ENCODE data around the gene VPS54. TPM values are rescaled to one million over a fixed set of nuclear protein-coding genes. Genes with fewer than 3 reads are reported as not detected.

Gene VPS54
- total RNA-seq, 6 donors from 2014 or later, result 10.3 to 43.7 (median 21.7) TPM

GRCh38 chr2:64063454-64063853 is 44.2 kb upstream of the VPS54 start:
- no peak for ATAC-seq (ENCODE audit: low FRiP score in 2 of 2)
- Histone ChIP-seq H3K27me3 (no peaks in the 10 kb centered on the region), H3K36me3 (no peaks in the 10 kb centered on the region), H3K27ac (peak overlapping the region; percentile 55 to 83 (median 75)), H3K9me3 (no peaks in the 10 kb centered on the region), H3K4me1 (peaks cover 12 to 29% (median 17%) of the 10 kb centered on the region in 4 donors), H3K4me3 (no peak overlapping the region)
- 75 to 85% methylated on average over 3 of the region's 3 CpGs for WGBS, 2 donors
- TF ChIP-seq POLR2AphosphoS5 (IDR thresholded peaks at IDR 0.05), result no peak
- TF ChIP-seq POLR2A (IDR thresholded peaks at IDR 0.05), result no peak
- no peak for TF ChIP-seq EP300 (IDR thresholded peaks at IDR 0.05)
- no peak for TF ChIP-seq CTCF (IDR thresholded peaks at IDR 0.05)
- DNase-seq, result no peak

DNA sequence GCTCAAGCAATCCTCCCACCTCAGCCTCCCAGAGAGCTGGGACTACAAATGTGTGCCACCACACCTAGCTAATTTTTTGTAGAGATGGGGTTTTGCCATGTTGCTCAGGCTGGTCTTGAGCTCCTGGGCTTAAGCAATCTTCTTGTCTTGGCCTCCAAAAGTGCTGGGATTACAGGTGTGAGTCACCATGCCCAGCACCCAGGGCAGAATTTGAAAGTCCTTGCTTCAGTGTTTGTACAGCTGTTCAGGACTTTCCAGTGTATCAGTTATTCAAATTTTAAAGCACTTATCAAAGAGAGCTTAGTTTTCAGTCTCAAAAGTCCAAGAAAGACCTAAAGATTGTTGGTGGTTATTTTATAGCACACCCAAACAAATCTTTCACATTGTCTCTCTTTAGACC is 43.6 kb upstream of the VPS54 start:
- peak overlapping the region in 3 of 4 donors; percentile 42 to 82 (median 55) for H3K27ac ChIP-seq
- H3K36me3 ChIP-seq, result no peaks in the 10 kb centered on the region
- no peak for TF ChIP-seq CTCF (IDR thresholded peaks at IDR 0.05)
- TF ChIP-seq EP300 (IDR thresholded peaks at IDR 0.05), result peak in 1 of 4 donors; percentile 62
- no peak for TF ChIP-seq POLR2A (IDR thresholded peaks at IDR 0.05)
- TF ChIP-seq POLR2AphosphoS5 (IDR thresholded peaks at IDR 0.05), result peak in 1 of 2 donors; percentile 25
- peaks cover 12 to 29% (median 17%) of the 10 kb centered on the region in 4 donors for H3K4me1 ChIP-seq
- H3K9me3 ChIP-seq, result no peaks in the 10 kb centered on the region
- H3K27me3 ChIP-seq, result no peaks in the 10 kb centered on the region
- H3K4me3 ChIP-seq, result no peak overlapping the region
- ATAC-seq (ENCODE audit: low FRiP score in 2 of 2) (peak in 1 of 2 donors; percentile 52), DNase-seq (peak in 1 of 2 donors; percentile 77)

GRCh38 chr2:64059270-64059669 is 40.0 kb upstream of the VPS54 start:
- DNase-seq (no peak), ATAC-seq (ENCODE audit: low FRiP score in 2 of 2) (no peak)
- Histone ChIP-seq H3K27ac (no peak overlapping the region), H3K4me1 (peaks cover 11 to 18% (median 13%) of the 10 kb centered on the region in 4 donors), H3K27me3 (no peaks in the 10 kb centered on the region), H3K36me3 (no peaks in the 10 kb centered on the region), H3K4me3 (no peak overlapping the region), H3K9me3 (no peaks in the 10 kb centered on the region)
- TF ChIP-seq POLR2AphosphoS5 (IDR thresholded peaks at IDR 0.05) (no peak), POLR2A (IDR thresholded peaks at IDR 0.05) (no peak), CTCF (IDR thresholded peaks at IDR 0.05) (no peak), EP300 (IDR thresholded peaks at IDR 0.05) (no peak)

- ATAC-seq (ENCODE audit: low FRiP score in 2 of 2), result no peak
- H3K4me1 ChIP-seq, result peaks cover 0 to 7% (median 2%) of the 10 kb centered on the region in 4 donors
- H3K27ac ChIP-seq, result no peak overlapping the region
- TF ChIP-seq CTCF (IDR thresholded peaks at IDR 0.05) (no peak), POLR2AphosphoS5 (IDR thresholded peaks at IDR 0.05) (no peak), POLR2A (IDR thresholded peaks at IDR 0.05) (no peak), EP300 (IDR thresholded peaks at IDR 0.05) (no peak)
- no peaks in the 10 kb centered on the region for H3K9me3 ChIP-seq
- H3K4me3 ChIP-seq, result no peak overlapping the region
- no peak for DNase-seq
- no peaks in the 10 kb centered on the region for H3K27me3 ChIP-seq
- H3K36me3 ChIP-seq, result no peaks in the 10 kb centered on the region
- 86 to 88% methylated on average over 2 of the region's 2 CpGs for WGBS, 2 donors
These were observed 36.8 kb upstream of the VPS54 start for GRCh38 chr2:64056021-64056420.

GRCh38 chr2:64054161-64054915 is 35.1 kb upstream of the VPS54 start:
- WGBS, 2 donors, result 61 to 69% methylated on average over 4 of the region's 4 CpGs
- no peaks in the 10 kb centered on the region for H3K9me3 ChIP-seq
- DNase-seq (no peak), ATAC-seq (ENCODE audit: low FRiP score in 2 of 2) (no peak)
- no peaks in the 10 kb centered on the region for H3K36me3 ChIP-seq
- no peaks in the 10 kb centered on the region for H3K27me3 ChIP-seq
- no peak overlapping the region for H3K27ac ChIP-seq
- TF ChIP-seq POLR2AphosphoS5 (IDR thresholded peaks at IDR 0.05) (no peak), CTCF (IDR thresholded peaks at IDR 0.05) (no peak), EP300 (IDR thresholded peaks at IDR 0.05) (no peak), POLR2A (IDR thresholded peaks at IDR 0.05) (no peak)
- peaks cover 0 to 10% (median 8%) of the 10 kb centered on the region in 4 donors for H3K4me1 ChIP-seq
- H3K4me3 ChIP-seq, result no peak overlapping the region
